Adrenal gland (tissue), 5 donors: ENCODE data around the gene NUDT3.

Experiments
- CTCF ChIP-seq, 6 experiments: fragments of 450-650 bp in 4 of 6; fragments of 200-600 bp in 2 of 6; sonication (generic) in 1 of 6; IDR thresholded peaks; 1 replicate in 5 of 6; 2 replicates in 1 of 6; pipeline versions ENCODE4 v1.5.1 to v1.8.0; 2016 to 2021; ENCODE audit warnings: antibody characterized with exemption in 6 of 6, mild to moderate bottlenecking in 2 of 6, moderate library complexity in 1 of 6
- POLR2A ChIP-seq, 2 donors: fragments of 450-650 bp; IDR thresholded peaks; one replicate each; pipeline ENCODE4 v1.6.1; 2017; ENCODE audit warnings: antibody characterized with exemption in 2 of 2, mild to moderate bottlenecking in 2 of 2, moderate library complexity in 1 of 2
- donor health status: DM: no; HTN: no; CAD: no.

DNA sequence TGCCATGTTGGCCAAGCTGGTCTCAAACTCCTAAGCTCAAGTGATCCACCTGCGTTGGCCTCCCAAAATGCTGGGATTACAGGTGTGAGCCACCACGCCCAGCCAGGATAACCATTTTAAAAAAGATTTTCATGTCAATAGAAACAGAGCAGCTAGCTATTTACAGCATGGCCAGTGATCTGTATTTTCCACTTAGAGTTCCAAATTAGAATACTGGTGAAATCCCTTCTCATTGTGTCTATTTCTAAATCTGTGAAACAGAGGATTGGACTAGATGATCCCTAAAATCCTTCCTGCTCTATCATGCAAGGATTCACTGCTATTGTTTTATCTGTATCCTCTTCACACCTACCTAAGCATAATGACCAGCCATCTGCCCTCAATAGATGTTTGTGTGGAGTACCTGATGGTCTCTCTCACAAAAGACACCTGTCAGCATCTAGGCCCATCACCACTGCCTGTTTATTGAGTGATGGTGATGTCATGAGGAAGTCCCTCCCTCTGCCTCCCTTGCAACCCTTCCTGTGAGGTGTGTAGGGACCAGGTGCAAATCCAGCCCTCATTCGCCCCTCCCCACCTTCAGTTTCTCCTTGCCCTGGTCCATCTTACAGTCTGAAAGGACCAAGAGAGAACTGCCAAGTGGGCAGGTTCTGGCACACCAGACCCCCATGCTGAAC, 117.2 kb downstream of the NUDT3 start:
- no peak for TF ChIP-seq POLR2A (IDR thresholded peaks at IDR 0.05)
- no peak for TF ChIP-seq CTCF (IDR thresholded peaks at IDR 0.05)
